Heart right ventricle (tissue), 16 donors: ENCODE results near the gene MYH11. TPM values are rescaled to one million over a fixed set of nuclear protein-coding genes. Genes with fewer than 3 reads are reported as not detected.

Source experiments
- ATAC-seq, 8 donors: fragments of 200-7000 bp; cut with Tn5 transposase; one replicate each; pipeline ENCODE4 v1.9.1; 2020; ENCODE audit warnings: mild to moderate bottlenecking in 8 of 8, moderate library complexity in 8 of 8, moderate number of reproducible peaks in 1 of 8
- DNase-seq, 2 donors: peaks; one replicate each; pipeline ENCODE4 v3.0.0-alpha.2; 2020
- H3K27ac ChIP-seq, 10 donors: fragments of 200-600 bp; sonication (generic) in 2 of 10; one replicate each; pipeline versions ENCODE4 v1.5.0 to v1.8.0; 2020 to 2022; ENCODE audit warnings: mild to moderate bottlenecking in 3 of 10
- H3K27me3 ChIP-seq, 7 donors: fragments of 200-600 bp; one replicate each; pipeline ENCODE4 v1.8.0; 2021 to 2022; ENCODE audit warnings: mild to moderate bottlenecking in 2 of 7
- H3K36me3 ChIP-seq, 9 donors: fragments of 200-600 bp; sonication (generic) in 1 of 9; one replicate each; pipeline versions ENCODE4 v1.5.0 to v1.8.0; 2020 to 2022; ENCODE audit warnings: mild to moderate bottlenecking in 2 of 9
- H3K4me1 ChIP-seq, 9 donors: fragments of 200-600 bp; sonication (generic) in 1 of 9; one replicate each; pipeline versions ENCODE4 v1.5.0 to v1.8.0; 2020 to 2022; ENCODE audit warnings: mild to moderate bottlenecking in 4 of 9
- H3K4me3 ChIP-seq, 10 donors: fragments of 200-600 bp; sonication (generic) in 2 of 10; one replicate each; pipeline versions ENCODE4 v1.5.0 to v1.8.0; 2020 to 2022; ENCODE audit warnings: mild to moderate bottlenecking in 7 of 10, moderate library complexity in 2 of 10
- H3K9me3 ChIP-seq, 11 donors: fragments of 200-600 bp in 10 of 11; sonication (generic) in 2 of 11; one replicate each; pipeline versions ENCODE4 v1.5.0 to v1.8.0; 2013 to 2022; ENCODE audit warnings: mild to moderate bottlenecking in 2 of 11, control low read depth in 1 of 11, moderate library complexity in 1 of 11
- CTCF ChIP-seq, 9 donors: fragments of 200-600 bp; sonication (generic) in 2 of 9; IDR thresholded peaks; one replicate each; pipeline versions ENCODE4 v1.5.0 to v1.8.0; 2021 to 2022; ENCODE audit warnings: antibody characterized with exemption in 9 of 9, mild to moderate bottlenecking in 5 of 9, moderate library complexity in 1 of 9
- WGBS, 2 donors: extraction: QIAGEN DNeasy Blood & Tissue Kit; methylation state at CpG; one replicate each; pipeline ENCODE4 v1.1.7; 2013; ENCODE audit warnings: inconsistent platforms in 1 of 2; 5-methylcytosine and 5-hydroxymethylcytosine counted together
- intact Hi-C, 10 donors: fragments of 100-400 bp; cut with DNase I; formaldehyde crosslinking; loops; one replicate each; pipeline versions ENCODE4 v1.11.1 to v1.14.2; 2022
- polyA plus RNA-seq, 2 donors: library from polyadenylated mRNA; stranded (reverse); fragments of 200-250 nt; gene quantifications; one replicate each; pipeline ENCODE4 v1.2.3, GENCODE V29; 2013
- total RNA-seq, 10 donors: library from RNA; stranded (reverse); fragmentation: NEBNext Ultra II Directional in 3 of 10; extraction: Animal tissue kit (Norgen Biotek cat#: 25700) in 3 of 10; gene quantifications; one replicate each; pipeline versions ENCODE4 v1.2.1 to v1.2.4, GENCODE V29; 2021 to 2023
- donor health status: Arrhythmogenic right ventricular cardiomyopathy.
- donor health status: ischemic (EF 13 %, LVEDD 7.1; RV severe dilation, severe dysfunction).
- donor health status: healthy with polysubstance abuse.
- donor health status: DM: no; HTN: yes; CAD: no.
- donor health status: DM: no; HTN: no; CAD: no.
- donor health status: ischemic (EF 25% LVEDD 6.9; RV normal size, moderate dysfunction).
- donor health status: ischemic (EF 25% LVEDD 5.7; RV mildly dilated, moderate dysfunction).
- donor health status: healthy.
- donor health status: DM: yes; HTN: yes; CAD: no.
- donor health status: Ischemic cardiomyopathy.
- donor health status: ischemic (EF 35%, LVEDD 5.7; RV mildly dilated, moderate dysfunction).
- donor health status: nonischemic (EF 11% LVEDD 7.7; RV severe dilation, severe dysfunction).
- donor health status: DM: yes; HTN: yes; CAD: no.
- donor health status: PGD.
- donor health status: ischemic (EF 29% LVEDD 5.4; RV normal size, mild dysfunction).
- donor health status: nonischemic (EF 23%, LVEDD 6.1; RV moderate dilation, normal function).

MYH11 gene
- total and polyA plus RNA-seq, 12 donors, result 9.8 to 46.7 (median 23.5) TPM

- no peak overlapping the region for H3K27ac ChIP-seq
- DNase-seq (no peak), ATAC-seq (no peak)
- intact Hi-C loops, result no loop called here
- WGBS, 2 donors, result 91 to 98% methylated on average over 3 of the region's 3 CpGs
- no peaks in the 10 kb centered on the region for H3K27me3 ChIP-seq
- TF ChIP-seq CTCF (IDR thresholded peaks at IDR 0.05), result no peak
- no peaks in the 10 kb centered on the region for H3K36me3 ChIP-seq
- H3K9me3 ChIP-seq, result no peaks in the 10 kb centered on the region
- peaks cover 0 to 5% (median 0%) of the 10 kb centered on the region in 9 donors for H3K4me1 ChIP-seq
- no peak overlapping the region for H3K4me3 ChIP-seq
Observed at GRCh38 chr16:15900357-15900756, 43.5 kb upstream of the MYH11 start.

GRCh38 chr16:15899538-15900100 is 42.8 kb upstream of the MYH11 start:
- Histone ChIP-seq H3K9me3 (no peaks in the 10 kb centered on the region), H3K27me3 (no peaks in the 10 kb centered on the region), H3K4me1 (peaks cover 0 to 5% (median 0%) of the 10 kb centered on the region in 9 donors), H3K4me3 (no peak overlapping the region), H3K27ac (no peak overlapping the region), H3K36me3 (no peaks in the 10 kb centered on the region)
- intact Hi-C loops, result loop anchor here in 1 of 10 donors (10.0 kb wide), 1 partner anchor 45 kb away; the partner anchor contains the start of gene ABCC1
- DNase-seq (no peak), ATAC-seq (no peak)
- 61 to 62% methylated on average over 9 of the region's 9 CpGs for WGBS, 2 donors
- TF ChIP-seq CTCF (IDR thresholded peaks at IDR 0.05), result no peak

- intact Hi-C loops, result loop anchor here in 1 of 10 donors (10.0 kb wide), 1 partner anchor 46 kb away; the partner anchor contains the start of gene ABCC1
- no peak for DNase-seq
- 88% methylated on average over 6 of the region's 6 CpGs for WGBS, 2 donors
- Histone ChIP-seq H3K4me1 (peaks cover 0 to 5% (median 0%) of the 10 kb centered on the region in 9 donors), H3K9me3 (no peaks in the 10 kb centered on the region), H3K27ac (no peak overlapping the region), H3K36me3 (no peaks in the 10 kb centered on the region), H3K27me3 (no peaks in the 10 kb centered on the region), H3K4me3 (no peak overlapping the region)
- no peak for ATAC-seq
- no peak for TF ChIP-seq CTCF (IDR thresholded peaks at IDR 0.05)
Observed at GRCh38 chr16:15898654-15899053, 41.8 kb upstream of the MYH11 start.

- no peak for TF ChIP-seq CTCF (IDR thresholded peaks at IDR 0.05)
- Histone ChIP-seq H3K27ac (no peak overlapping the region), H3K36me3 (no peaks in the 10 kb centered on the region), H3K9me3 (no peaks in the 10 kb centered on the region), H3K27me3 (no peaks in the 10 kb centered on the region), H3K4me1 (peaks cover 0 to 5% (median 0%) of the 10 kb centered on the region in 9 donors), H3K4me3 (no peak overlapping the region)
- no peak for DNase-seq
- 58 to 63% methylated on average over 5 of the region's 5 CpGs for WGBS, 2 donors
- ATAC-seq, result no peak
- intact Hi-C loops, result loop anchor here in 1 of 10 donors (10.0 kb wide), 1 partner anchor 47 kb away; the partner anchor contains the start of gene ABCC1
Observed at GRCh38 chr16:15897834-15898254, 41.0 kb upstream of the MYH11 start.
